ENCODE data around the gene NUFIP1. TPM values are rescaled to one million over a fixed set of nuclear protein-coding genes. Genes with fewer than 3 reads are reported as not detected.
A peak's percentile ranks its signal among the peaks of the same experiment; 100 is the strongest.

NUFIP1 gene
- total and polyA plus RNA-seq, 2 donors (not counting 1 experiment from before 2014, with no cell fraction given), result 3.5 to 5.3 TPM

DNA sequence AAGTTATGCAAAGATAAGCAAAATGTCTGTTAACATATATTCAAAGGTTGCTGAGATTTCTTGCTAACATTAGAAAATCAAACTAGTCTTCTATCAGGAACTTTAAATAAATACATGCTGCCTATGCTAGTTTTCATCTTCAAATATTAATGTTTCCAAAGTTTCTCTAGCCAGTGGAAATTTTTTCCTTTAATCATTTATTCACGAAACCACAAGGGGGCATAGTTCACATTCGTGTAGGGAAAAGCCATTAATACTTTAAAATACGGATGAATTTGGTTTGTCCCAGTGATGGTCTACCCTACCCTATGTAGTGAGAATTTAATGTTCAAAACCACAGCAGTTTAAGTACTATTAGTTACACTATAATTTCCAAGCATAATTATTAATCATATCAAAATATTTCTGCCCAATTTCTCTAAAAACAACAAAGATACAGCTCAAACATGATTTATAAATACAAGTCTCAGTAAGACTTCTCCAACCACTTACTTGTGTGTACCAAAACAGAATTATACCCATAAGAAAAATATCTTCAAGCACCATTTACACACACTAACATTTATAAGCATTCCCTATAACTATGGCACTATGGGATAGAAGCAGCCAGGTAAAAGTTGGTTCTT is 16.2 kb downstream of the NUFIP1 start:
- Histone ChIP-seq H3K4me2 (ENCODE audit: extremely low read depth, insufficient read depth, low read length) (no peak overlapping the region), H3K27ac (ENCODE audit: insufficient read depth, low read length) (no peak overlapping the region)
- peak; percentile 41 to 54 for DNase-seq (ENCODE audit: low read depth in 2 of 2)

GRCh38 chr13:44971656-44972595 is 17.3 kb downstream of the NUFIP1 start:
- Histone ChIP-seq H3K4me3 (replicated peaks in 1 of 4; ENCODE audit: control extremely low read depth in 1 of 4, insufficient read depth in 1 of 4, low read depth in 3 of 4, low read length in 4 of 4) (no peak overlapping the region), H3K4me1 (ENCODE audit: control insufficient read depth, extremely low read depth, insufficient read depth, low read length) (peaks cover 7% of the 10 kb centered on the region), H3K4me2 (ENCODE audit: extremely low read depth, insufficient read depth, low read length) (no peak overlapping the region), H4K20me1 (ENCODE audit: control insufficient read depth, extremely low read depth, insufficient read depth, low read length) (no peaks in the 10 kb centered on the region), H3K27me3 (ENCODE audit: control insufficient read depth, insufficient read depth, low read length) (no peaks in the 10 kb centered on the region), H3K36me3 (ENCODE audit: control insufficient read depth, insufficient read depth, low read length) (peaks cover 3% of the 10 kb centered on the region), H2AFZ (ENCODE audit: low read length) (no peak overlapping the region), H3K9me3 (ENCODE audit: control insufficient read depth, insufficient read depth, low read depth, low read length) (no peaks in the 10 kb centered on the region), H3K27ac (ENCODE audit: insufficient read depth, low read length) (no peak overlapping the region), H3K79me2 (ENCODE audit: control insufficient read depth, insufficient read depth, low read length) (no peaks in the 10 kb centered on the region), H3K9ac (ENCODE audit: insufficient read depth, low read length) (no peak overlapping the region)
- peak in 1 of 2 donors; percentile 73 for DNase-seq (ENCODE audit: low read depth in 2 of 2)
- TF ChIP-seq EZH2 (IDR thresholded peaks at IDR 0.05; ENCODE audit: low read length, missing control alignments), result no peak
- TF ChIP-seq, protein P1, sequence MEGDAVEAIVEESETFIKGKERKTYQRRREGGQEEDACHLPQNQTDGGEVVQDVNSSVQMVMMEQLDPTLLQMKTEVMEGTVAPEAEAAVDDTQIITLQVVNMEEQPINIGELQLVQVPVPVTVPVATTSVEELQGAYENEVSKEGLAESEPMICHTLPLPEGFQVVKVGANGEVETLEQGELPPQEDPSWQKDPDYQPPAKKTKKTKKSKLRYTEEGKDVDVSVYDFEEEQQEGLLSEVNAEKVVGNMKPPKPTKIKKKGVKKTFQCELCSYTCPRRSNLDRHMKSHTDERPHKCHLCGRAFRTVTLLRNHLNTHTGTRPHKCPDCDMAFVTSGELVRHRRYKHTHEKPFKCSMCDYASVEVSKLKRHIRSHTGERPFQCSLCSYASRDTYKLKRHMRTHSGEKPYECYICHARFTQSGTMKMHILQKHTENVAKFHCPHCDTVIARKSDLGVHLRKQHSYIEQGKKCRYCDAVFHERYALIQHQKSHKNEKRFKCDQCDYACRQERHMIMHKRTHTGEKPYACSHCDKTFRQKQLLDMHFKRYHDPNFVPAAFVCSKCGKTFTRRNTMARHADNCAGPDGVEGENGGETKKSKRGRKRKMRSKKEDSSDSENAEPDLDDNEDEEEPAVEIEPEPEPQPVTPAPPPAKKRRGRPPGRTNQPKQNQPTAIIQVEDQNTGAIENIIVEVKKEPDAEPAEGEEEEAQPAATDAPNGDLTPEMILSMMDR (conservative IDR thresholded peaks at IDR 0.05 in 1 of 2, IDR thresholded peaks at IDR 0.05 in 1 of 2; ENCODE audit: low read depth in 1 of 2, low read length in 2 of 2), result no peak

More for the DNA sequence above, 16.2 kb downstream of the NUFIP1 start:
- H2AFZ ChIP-seq (ENCODE audit: low read length), result no peak overlapping the region
- H3K27me3 ChIP-seq (ENCODE audit: control insufficient read depth, insufficient read depth, low read length), result no peaks in the 10 kb centered on the region
- H4K20me1 ChIP-seq (ENCODE audit: control insufficient read depth, extremely low read depth, insufficient read depth, low read length), result no peaks in the 10 kb centered on the region
- H3K9ac ChIP-seq (ENCODE audit: insufficient read depth, low read length), result no peak overlapping the region
- no peaks in the 10 kb centered on the region for H3K79me2 ChIP-seq (ENCODE audit: control insufficient read depth, insufficient read depth, low read length)
- H3K4me1 ChIP-seq (ENCODE audit: control insufficient read depth, extremely low read depth, insufficient read depth, low read length), result peaks cover 7% of the 10 kb centered on the region
- no peaks in the 10 kb centered on the region for H3K9me3 ChIP-seq (ENCODE audit: control insufficient read depth, insufficient read depth, low read depth, low read length)
- peaks cover 3% of the 10 kb centered on the region for H3K36me3 ChIP-seq (ENCODE audit: control insufficient read depth, insufficient read depth, low read length)
- H3K4me3 ChIP-seq (replicated peaks in 1 of 4; ENCODE audit: control extremely low read depth in 1 of 4, insufficient read depth in 1 of 4, low read depth in 3 of 4, low read length in 4 of 4), result no peak overlapping the region
- no peak for TF ChIP-seq EZH2 (IDR thresholded peaks at IDR 0.05; ENCODE audit: low read length, missing control alignments)
- TF ChIP-seq, protein P1 (conservative IDR thresholded peaks at IDR 0.05 in 1 of 2, IDR thresholded peaks at IDR 0.05 in 1 of 2; ENCODE audit: low read depth in 1 of 2, low read length in 2 of 2), result peak in 1 of 2 donors; percentile 41

Data from fibroblast of lung (primary cell).